Mucosa of descending colon (tissue), 3 donors: ENCODE results near the gene SCT. TPM values are rescaled to one million over a fixed set of nuclear protein-coding genes. Genes with fewer than 3 reads are reported as not detected.

ENCODE experiments used
- ATAC-seq: fragments of 200-7000 bp; cut with Tn5 transposase; one replicate; pipeline ENCODE4 v1.9.1; 2020; ENCODE audit warnings: mild to moderate bottlenecking, moderate library complexity
- DNase-seq, 3 donors: peaks; one replicate each; pipeline ENCODE4 v3.0.0-alpha.2; 2020
- H3K36me3 ChIP-seq: fragments of 200-600 bp; one replicate; pipeline ENCODE4 v1.8.0; 2021; ENCODE audit warnings: low read depth, mild to moderate bottlenecking
- H3K4me1 ChIP-seq: fragments of 200-600 bp; one replicate; pipeline ENCODE4 v1.8.0; 2021; ENCODE audit warnings: low read depth, mild to moderate bottlenecking
- H3K4me3 ChIP-seq: fragments of 200-600 bp; one replicate; pipeline ENCODE4 v1.8.0; 2021; ENCODE audit warnings: mild to moderate bottlenecking
- H3K9me3 ChIP-seq: fragments of 200-600 bp; one replicate; pipeline ENCODE4 v1.8.0; 2021; ENCODE audit warnings: mild to moderate bottlenecking
- intact Hi-C, 2 donors: fragments of 100-400 bp; cut with DNase I in 1 of 2; cut with micrococcal nuclease in 1 of 2; formaldehyde crosslinking; loops; one replicate each; pipeline versions ENCODE4 v1.11.0 to v1.11.1; 2022; cut with DNase I, micrococcal nuclease
- total RNA-seq, 3 donors: library from RNA; stranded (reverse); fragmentation: NEBNext Ultra II Directional in 2 of 3; extraction: Animal tissue kit (Norgen Biotek cat#: 25700) in 2 of 3; gene quantifications; one replicate each; pipeline versions ENCODE4 v1.2.1 to v1.2.4, GENCODE V29; 2021 to 2023
- TF ChIP-seq, protein P1 (sequence below): fragments of 200-600 bp; IDR thresholded peaks from one replicate; pipeline ENCODE4 v1.8.0; 2022; ENCODE audit warnings: antibody characterized with exemption, mild to moderate bottlenecking
- donor health status: DM: no; HTN: no; CAD: no; lungs with moderate emphysema.
- donor health status: DM: no; HTN: no; CAD: no.
- donor health status: DM: no; HTN: yes; CAD: no.

SCT gene
- total RNA-seq, 3 donors from 2014 or later: 1.0 TPM; not detected in 1

GRCh38 chr11:636511-637332, 9.7 kb upstream of the SCT start, which contains the start of gene DRD4:
DRD4 (plus strand) TSS chr11:637269; CDS start chr11:637305, 36 bp downstream.
- no peaks in the 10 kb centered on the region for H3K9me3 ChIP-seq
- H3K4me3 ChIP-seq: no peak within 1 kb of the TSS
- no peaks in the 10 kb centered on the region for H3K36me3 ChIP-seq
- ATAC-seq (peak; percentile 55), DNase-seq (peak in 2 of 3 donors; percentile 42 to 43)
- intact Hi-C loops: no loop called here
- TF ChIP-seq, protein P1, sequence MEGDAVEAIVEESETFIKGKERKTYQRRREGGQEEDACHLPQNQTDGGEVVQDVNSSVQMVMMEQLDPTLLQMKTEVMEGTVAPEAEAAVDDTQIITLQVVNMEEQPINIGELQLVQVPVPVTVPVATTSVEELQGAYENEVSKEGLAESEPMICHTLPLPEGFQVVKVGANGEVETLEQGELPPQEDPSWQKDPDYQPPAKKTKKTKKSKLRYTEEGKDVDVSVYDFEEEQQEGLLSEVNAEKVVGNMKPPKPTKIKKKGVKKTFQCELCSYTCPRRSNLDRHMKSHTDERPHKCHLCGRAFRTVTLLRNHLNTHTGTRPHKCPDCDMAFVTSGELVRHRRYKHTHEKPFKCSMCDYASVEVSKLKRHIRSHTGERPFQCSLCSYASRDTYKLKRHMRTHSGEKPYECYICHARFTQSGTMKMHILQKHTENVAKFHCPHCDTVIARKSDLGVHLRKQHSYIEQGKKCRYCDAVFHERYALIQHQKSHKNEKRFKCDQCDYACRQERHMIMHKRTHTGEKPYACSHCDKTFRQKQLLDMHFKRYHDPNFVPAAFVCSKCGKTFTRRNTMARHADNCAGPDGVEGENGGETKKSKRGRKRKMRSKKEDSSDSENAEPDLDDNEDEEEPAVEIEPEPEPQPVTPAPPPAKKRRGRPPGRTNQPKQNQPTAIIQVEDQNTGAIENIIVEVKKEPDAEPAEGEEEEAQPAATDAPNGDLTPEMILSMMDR: no peak
- peaks cover 9% of the 10 kb centered on the region for H3K4me1 ChIP-seq

GRCh38 chr11:635945-636510, 9.0 kb upstream of the SCT start:
- H3K4me3 ChIP-seq: no peak overlapping the region
- intact Hi-C loops: no loop called here
- H3K9me3 ChIP-seq: no peaks in the 10 kb centered on the region
- TF ChIP-seq, protein P1: no peak
- no peaks in the 10 kb centered on the region for H3K36me3 ChIP-seq
- peaks cover 9% of the 10 kb centered on the region for H3K4me1 ChIP-seq
- no peak for ATAC-seq
- no peak for DNase-seq

- intact Hi-C loops: no loop called here
- no peak overlapping the region for H3K4me3 ChIP-seq
- H3K36me3 ChIP-seq: no peaks in the 10 kb centered on the region
- DNase-seq: no peak
- TF ChIP-seq, protein P1: no peak
- no peaks in the 10 kb centered on the region for H3K9me3 ChIP-seq
- peaks cover 9% of the 10 kb centered on the region for H3K4me1 ChIP-seq
- ATAC-seq: no peak
These were observed 3.9 kb upstream of the SCT start for GRCh38 chr11:630871-631270.

DNA sequence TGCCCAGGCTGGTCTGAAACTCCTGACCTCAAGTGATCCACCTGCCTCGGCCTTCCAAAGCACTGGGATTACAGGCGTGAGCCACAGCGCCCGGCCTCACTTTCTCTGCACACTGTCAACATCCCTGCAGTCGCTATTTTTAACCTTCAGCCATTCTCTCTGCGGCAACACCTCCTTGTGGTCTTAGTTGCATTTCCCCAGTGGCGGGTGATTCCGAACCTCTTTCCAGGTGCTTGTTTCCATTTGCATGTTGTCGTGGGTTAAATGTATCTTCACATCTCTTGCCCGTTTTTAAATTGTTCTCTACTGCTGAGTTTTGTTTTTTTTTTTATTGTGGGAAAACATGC, 2.2 kb upstream of the SCT start:
- Histone ChIP-seq H3K9me3 (no peaks in the 10 kb centered on the region), H3K4me3 (no peak overlapping the region), H3K4me1 (peaks cover 14% of the 10 kb centered on the region), H3K36me3 (no peaks in the 10 kb centered on the region)
- intact Hi-C loops: no loop called here
- peak in 1 of 3 donors; percentile 29 for DNase-seq
- TF ChIP-seq, protein P1: no peak
- ATAC-seq: no peak

DNA sequence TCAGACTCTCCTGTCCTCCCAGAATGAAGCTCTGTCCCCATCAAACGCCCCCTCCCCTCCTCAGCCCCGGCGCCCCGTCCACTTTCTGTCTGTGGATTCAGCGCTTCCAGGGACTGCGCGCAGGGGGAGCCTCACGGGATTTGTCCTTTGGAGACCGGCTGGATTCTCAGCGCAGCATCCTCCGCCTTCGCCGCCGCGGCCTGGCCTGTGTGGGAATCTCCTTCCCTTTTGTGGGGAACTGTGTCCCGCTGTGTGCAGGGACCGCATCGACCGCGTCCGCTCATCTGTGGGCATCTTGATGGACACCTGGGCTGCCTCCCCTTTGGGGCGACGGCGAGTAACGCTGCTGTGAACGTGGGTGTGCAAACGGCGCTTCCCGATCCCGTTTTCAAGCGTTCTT, 1.1 kb upstream of the SCT start:
- DNase-seq: peak in 2 of 3 donors; percentile 35 to 53
- intact Hi-C loops: no loop called here
- TF ChIP-seq, protein P1: no peak

More for the DNA sequence above, 1.1 kb upstream of the SCT start:
- Histone ChIP-seq H3K4me3 (no peak overlapping the region), H3K9me3 (no peaks in the 10 kb centered on the region), H3K4me1 (peaks cover 14% of the 10 kb centered on the region), H3K36me3 (no peaks in the 10 kb centered on the region)
- no peak for ATAC-seq
